Kidney (tissue), 14 donors: Measurements from ENCODE around the gene ARHGEF3. TPM values are rescaled to one million over a fixed set of nuclear protein-coding genes. Genes with fewer than 3 reads are reported as not detected.
A peak's percentile ranks its signal among the peaks of the same experiment; 100 is the strongest.

Source experiments
- DNase-seq, 5 donors: peaks; one replicate each; pipeline ENCODE4 v3.0.0-alpha.2; 2013 to 2020
- FAIRE-seq: peaks from 2 replicates; lab custom pipeline; 2012; peaks lifted over from hg19 to GRCh38; lab: Jason Lieb, UNC
- H3K27ac ChIP-seq, 2 donors: one replicate each; pipeline ENCODE4 v1.7.0; 2013; ENCODE audit warnings: low read depth in 2 of 2, low read length in 2 of 2, inconsistent platforms in 1 of 2
- H3K27me3 ChIP-seq: one replicate; pipeline ENCODE4 v1.7.1; 2013; ENCODE audit warnings: low read length, inconsistent platforms; ENCODE audit not compliant: control insufficient read depth, insufficient read depth
- H3K36me3 ChIP-seq, 3 donors: one replicate each; pipeline versions ENCODE4 v1.7.0 to v1.7.1; 2013; ENCODE audit warnings: low read length in 3 of 3, control low read depth in 1 of 3, inconsistent platforms in 1 of 3; ENCODE audit not compliant: insufficient read depth in 3 of 3, control insufficient read depth in 2 of 3
- H3K4me1 ChIP-seq, 3 donors: one replicate each; pipeline versions ENCODE4 v1.7.0 to v1.7.1; 2013; ENCODE audit warnings: low read length in 3 of 3, inconsistent platforms in 1 of 3, low read depth in 1 of 3; ENCODE audit not compliant: control insufficient read depth in 2 of 3, insufficient read depth in 2 of 3
- H3K4me3 ChIP-seq, 3 donors: one replicate each; pipeline versions ENCODE4 v1.7.0 to v1.8.1; 2013; ENCODE audit warnings: low read length in 3 of 3, control low read depth in 1 of 3, inconsistent platforms in 1 of 3
- H3K9ac ChIP-seq, 3 donors: one replicate each; pipeline versions ENCODE4 v1.7.0 to v1.7.1; 2013; ENCODE audit warnings: low read length in 3 of 3, control low read depth in 1 of 3, inconsistent platforms in 1 of 3
- H3K9me3 ChIP-seq, 3 donors: one replicate each; pipeline versions ENCODE4 v1.7.0 to v1.7.1; 2013; ENCODE audit warnings: low read length in 3 of 3, control low read depth in 1 of 3, inconsistent platforms in 1 of 3; ENCODE audit not compliant: control insufficient read depth in 2 of 3, insufficient read depth in 1 of 3
- intact Hi-C: fragments of 100-400 bp; cut with DNase I; formaldehyde crosslinking; loops from one replicate; pipeline ENCODE4 v1.11.1; 2022
- polyA plus RNA-seq: library from polyadenylated mRNA; stranded (reverse); fragments of 350-450 nt; fragmentation: Illumina TruSeq; extraction: RNeasy Lipid Tissue Mini Kit (QIAGEN cat#74804); gene quantifications from one replicate; pipeline ENCODE4 v1.2.3, GENCODE V29; 2014; ENCODE audit warnings: low read depth, low replicate concordance; ENCODE audit not compliant: insufficient read depth
- total RNA-seq: library from RNA; stranded (reverse); fragmentation: NEBNext Ultra II Directional; extraction: Animal tissue kit (Norgen Biotek cat#: 25700); gene quantifications from one replicate; pipeline ENCODE4 v1.2.1, GENCODE V29; 2021
- TF ChIP-seq, protein P1 (sequence below): IDR thresholded peaks from 3 replicates; pipeline ENCODE4 v1.5.1; 2012; ENCODE audit warnings: mild to moderate bottlenecking, moderate library complexity, borderline replicate concordance; ENCODE audit not compliant: insufficient read depth; ENCODE audit errors: extremely low read depth
- donor health status: control.
- donor health status: control.
- donor health status: control.
- donor health status: control.
- donor health status: control.
- donor health status: DM: yes; HTN: yes; CAD: no.
- donor health status: Normal renal cell carcinoma (clear cell type).

The ARHGEF3 gene
- total and polyA plus RNA-seq, 2 donors from 2014 or later = 25.8 to 56.3 TPM

DNA sequence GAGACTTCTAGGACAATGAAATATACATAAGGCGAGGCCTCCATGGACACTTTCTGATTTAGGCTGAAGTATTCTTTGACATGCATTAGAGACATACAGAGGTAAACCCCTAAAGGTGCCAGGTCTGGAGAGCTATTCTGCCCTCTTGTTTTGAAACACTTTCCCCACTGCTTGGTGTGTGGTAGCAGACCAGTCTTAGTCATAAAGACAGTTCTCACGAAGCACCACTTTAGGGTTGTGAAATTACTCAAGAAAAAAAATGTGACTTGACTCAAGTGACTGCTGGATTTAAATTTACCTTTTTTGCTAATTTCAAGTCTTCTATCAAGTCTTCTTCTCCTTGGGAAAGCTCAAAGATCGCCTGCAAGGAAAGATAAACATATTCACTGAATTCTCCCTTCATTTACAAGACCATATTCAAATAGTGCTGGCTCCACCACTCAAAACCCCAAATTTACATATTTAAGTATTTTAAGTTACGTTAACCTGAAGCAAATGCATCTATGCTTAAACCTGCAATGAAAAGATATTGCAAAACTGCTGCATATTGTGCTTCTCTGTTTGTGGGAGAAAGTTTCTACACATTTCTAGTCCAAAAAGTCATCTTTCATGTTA lies 48.4 kb downstream of the ARHGEF3 start:
- H3K4me1 ChIP-seq = peaks cover 4 to 7% (median 7%) of the 10 kb centered on the region in 3 donors
- no peak for FAIRE-seq
- intact Hi-C loops = no loop called here

DNA sequence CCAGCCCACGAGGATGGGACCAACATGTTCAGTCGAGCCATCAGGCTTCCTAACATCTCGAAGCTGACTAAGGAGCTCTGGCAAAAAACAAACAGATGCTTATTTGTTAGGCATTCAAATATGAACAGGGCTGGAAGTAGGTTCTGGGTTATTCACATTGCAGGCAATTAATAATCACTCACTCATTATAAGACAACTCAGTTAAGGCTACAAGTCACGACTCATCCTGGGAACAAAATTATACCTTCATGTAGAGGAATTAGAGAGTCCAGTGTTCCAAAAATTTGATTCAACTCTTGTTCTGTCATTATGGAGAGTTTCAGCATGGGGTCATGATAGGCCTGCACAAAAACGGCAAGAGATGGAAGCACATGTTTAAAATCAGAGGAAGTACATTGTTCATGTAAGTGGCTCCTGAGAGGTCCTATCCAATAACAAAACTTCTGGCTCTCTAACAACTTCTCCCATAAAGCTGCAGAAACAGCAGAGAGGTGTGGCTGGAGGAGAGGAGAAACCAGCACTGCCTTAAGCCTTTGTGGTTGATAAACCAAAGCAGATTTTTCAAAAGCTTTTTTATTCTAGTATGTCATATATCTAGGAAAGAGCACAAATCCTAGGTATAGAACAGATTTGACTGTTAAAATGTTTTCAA lies 50.6 kb downstream of the ARHGEF3 start:
- Histone ChIP-seq H3K4me1 (peaks cover 3 to 7% (median 7%) of the 10 kb centered on the region in 3 donors), H3K27me3 (no peaks in the 10 kb centered on the region), H3K9me3 (no peaks in the 10 kb centered on the region), H3K9ac (no peak overlapping the region), H3K4me3 (no peak overlapping the region), H3K27ac (no peak overlapping the region), H3K36me3 (peaks cover 2 to 11% (median 7%) of the 10 kb centered on the region in 3 donors)
- DNase-seq (no peak), FAIRE-seq (no peak)
- intact Hi-C loops = no loop called here
- TF ChIP-seq, protein P1, sequence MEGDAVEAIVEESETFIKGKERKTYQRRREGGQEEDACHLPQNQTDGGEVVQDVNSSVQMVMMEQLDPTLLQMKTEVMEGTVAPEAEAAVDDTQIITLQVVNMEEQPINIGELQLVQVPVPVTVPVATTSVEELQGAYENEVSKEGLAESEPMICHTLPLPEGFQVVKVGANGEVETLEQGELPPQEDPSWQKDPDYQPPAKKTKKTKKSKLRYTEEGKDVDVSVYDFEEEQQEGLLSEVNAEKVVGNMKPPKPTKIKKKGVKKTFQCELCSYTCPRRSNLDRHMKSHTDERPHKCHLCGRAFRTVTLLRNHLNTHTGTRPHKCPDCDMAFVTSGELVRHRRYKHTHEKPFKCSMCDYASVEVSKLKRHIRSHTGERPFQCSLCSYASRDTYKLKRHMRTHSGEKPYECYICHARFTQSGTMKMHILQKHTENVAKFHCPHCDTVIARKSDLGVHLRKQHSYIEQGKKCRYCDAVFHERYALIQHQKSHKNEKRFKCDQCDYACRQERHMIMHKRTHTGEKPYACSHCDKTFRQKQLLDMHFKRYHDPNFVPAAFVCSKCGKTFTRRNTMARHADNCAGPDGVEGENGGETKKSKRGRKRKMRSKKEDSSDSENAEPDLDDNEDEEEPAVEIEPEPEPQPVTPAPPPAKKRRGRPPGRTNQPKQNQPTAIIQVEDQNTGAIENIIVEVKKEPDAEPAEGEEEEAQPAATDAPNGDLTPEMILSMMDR = no peak

More for the DNA sequence above, 48.4 kb downstream of the ARHGEF3 start:
- Histone ChIP-seq H3K9ac (no peak overlapping the region), H3K4me3 (no peak overlapping the region), H3K9me3 (no peaks in the 10 kb centered on the region), H3K27ac (no peak overlapping the region), H3K27me3 (no peaks in the 10 kb centered on the region), H3K36me3 (peaks cover 2 to 11% (median 7%) of the 10 kb centered on the region in 3 donors)
- DNase-seq = no peak
- TF ChIP-seq, protein P1 = no peak

DNA sequence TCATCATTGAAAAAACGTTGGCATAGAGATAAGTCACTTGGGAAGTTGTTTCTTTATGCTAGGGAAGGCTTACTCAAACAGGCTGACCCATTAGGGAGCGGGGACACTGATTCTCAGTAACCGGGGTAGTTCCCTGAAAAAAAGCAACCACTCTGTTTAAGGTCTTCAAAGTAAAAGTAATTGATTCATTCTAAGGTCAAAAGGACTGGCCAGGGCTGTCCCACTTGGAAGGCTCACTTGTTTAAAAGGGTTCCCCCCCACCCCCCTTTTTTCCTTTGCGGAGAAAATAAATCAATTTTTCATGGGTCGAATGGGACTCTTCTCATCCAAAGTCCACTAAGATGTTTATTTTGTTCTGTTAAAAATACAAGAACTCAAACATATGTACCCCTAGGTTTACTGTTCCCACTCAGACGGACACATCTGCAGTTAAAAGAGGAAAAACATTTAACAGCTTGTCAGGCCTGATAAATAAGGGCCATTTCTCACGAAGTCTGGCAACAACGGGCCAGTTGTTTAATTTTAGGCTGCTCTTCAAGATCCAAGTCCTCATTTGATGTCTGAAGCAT lies 53.0 kb downstream of the ARHGEF3 start:
- TF ChIP-seq, protein P1 = no peak
- peak overlapping the region in 1 of 2 donors; percentile 26 for H3K27ac ChIP-seq
- no peak overlapping the region for H3K4me3 ChIP-seq
- H3K9ac ChIP-seq = no peak overlapping the region
- H3K36me3 ChIP-seq = peaks cover 2 to 17% (median 6%) of the 10 kb centered on the region in 3 donors
- DNase-seq = peak in 2 of 5 donors; percentile 52 to 84
- no peak for FAIRE-seq
- H3K4me1 ChIP-seq = peaks cover 0 to 4% (median 2%) of the 10 kb centered on the region in 3 donors
- intact Hi-C loops = no loop called here
- H3K27me3 ChIP-seq = no peaks in the 10 kb centered on the region
- no peaks in the 10 kb centered on the region for H3K9me3 ChIP-seq
